ENCODE data around the gene BDH1.

DNA sequence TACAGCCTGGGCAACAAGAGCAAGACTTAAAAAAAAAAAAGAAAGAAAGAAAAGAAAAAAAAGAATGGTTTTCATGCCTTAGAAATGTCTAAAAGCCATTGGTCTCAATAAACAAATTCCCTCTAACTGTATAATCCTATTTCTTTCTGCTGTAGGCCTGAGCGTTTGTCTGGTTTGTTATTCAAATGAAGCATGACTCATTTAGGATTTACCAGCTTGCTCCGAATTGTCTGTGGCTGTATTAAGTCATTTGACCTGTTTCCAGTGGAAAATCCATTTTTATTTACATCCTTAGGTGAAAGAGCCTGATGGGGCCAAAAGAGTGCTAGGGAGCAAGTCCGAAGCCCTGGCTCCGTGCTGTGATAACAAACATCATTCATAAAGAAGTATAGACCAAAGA is 73.8 kb downstream of the BDH1 start:
- TF ChIP-seq, protein P1, sequence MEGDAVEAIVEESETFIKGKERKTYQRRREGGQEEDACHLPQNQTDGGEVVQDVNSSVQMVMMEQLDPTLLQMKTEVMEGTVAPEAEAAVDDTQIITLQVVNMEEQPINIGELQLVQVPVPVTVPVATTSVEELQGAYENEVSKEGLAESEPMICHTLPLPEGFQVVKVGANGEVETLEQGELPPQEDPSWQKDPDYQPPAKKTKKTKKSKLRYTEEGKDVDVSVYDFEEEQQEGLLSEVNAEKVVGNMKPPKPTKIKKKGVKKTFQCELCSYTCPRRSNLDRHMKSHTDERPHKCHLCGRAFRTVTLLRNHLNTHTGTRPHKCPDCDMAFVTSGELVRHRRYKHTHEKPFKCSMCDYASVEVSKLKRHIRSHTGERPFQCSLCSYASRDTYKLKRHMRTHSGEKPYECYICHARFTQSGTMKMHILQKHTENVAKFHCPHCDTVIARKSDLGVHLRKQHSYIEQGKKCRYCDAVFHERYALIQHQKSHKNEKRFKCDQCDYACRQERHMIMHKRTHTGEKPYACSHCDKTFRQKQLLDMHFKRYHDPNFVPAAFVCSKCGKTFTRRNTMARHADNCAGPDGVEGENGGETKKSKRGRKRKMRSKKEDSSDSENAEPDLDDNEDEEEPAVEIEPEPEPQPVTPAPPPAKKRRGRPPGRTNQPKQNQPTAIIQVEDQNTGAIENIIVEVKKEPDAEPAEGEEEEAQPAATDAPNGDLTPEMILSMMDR (conservative IDR thresholded peaks at IDR 0.05; ENCODE audit: low read length): no peak
- no peak for TF ChIP-seq EZH2phosphoT487 (IDR thresholded peaks at IDR 0.05; ENCODE audit: borderline replicate concordance)
